ENCODE measurements around the gene FSHR.

GRCh38 chr2:49041061-49041460 lies 113.3 kb downstream of the FSHR start:
- TF ChIP-seq POLR2A (IDR thresholded peaks at IDR 0.05; ENCODE audit: low read depth, low read length) (no peak), CTCF (IDR thresholded peaks at IDR 0.05; ENCODE audit: extremely low read depth in 1 of 2, insufficient read depth in 1 of 2, low read depth in 1 of 2, low read length in 2 of 2) (no peak), POLR2AphosphoS5 (IDR thresholded peaks at IDR 0.05; ENCODE audit: insufficient read depth, low read depth, low read length) (no peak), FOS (IDR thresholded peaks at IDR 0.05; ENCODE audit: borderline replicate concordance, insufficient read depth, low read length) (no peak), MAX (IDR thresholded peaks at IDR 0.05; ENCODE audit: insufficient read depth, insufficient read length) (no peak), JUN (IDR thresholded peaks at IDR 0.05; ENCODE audit: borderline replicate concordance, insufficient read depth, insufficient read length, low read depth) (no peak), EZH2 (IDR thresholded peaks at IDR 0.05; ENCODE audit: borderline replicate concordance, low read depth, low read length, severe bottlenecking) (no peak), MYC (IDR thresholded peaks at IDR 0.05; ENCODE audit: low read depth, low read length) (no peak)

All from endothelial cell of umbilical vein (primary cell).